HEK293 (cell line): ENCODE results near the gene TOM1.

Source experiments
- BCL11A ChIP-seq: fragments of 450-650 bp; formaldehyde crosslinking; IDR thresholded peaks from 2 replicates; pipeline ENCODE4 v1.5.1; 2016; ENCODE audit warnings: low read depth, missing biosample characterization, missing genetic modification characterization
- BCL6B ChIP-seq: fragments of 450-650 bp; formaldehyde crosslinking; IDR thresholded peaks from 2 replicates; pipeline ENCODE4 v1.5.1; 2017; ENCODE audit warnings: missing biosample characterization, missing genetic modification characterization
- ELK4 ChIP-seq: IDR thresholded peaks from 2 replicates; pipeline ENCODE4 v1.6.1; 2011; ENCODE audit warnings: mild to moderate bottlenecking, low read depth, low read length, borderline replicate concordance
- GFI1B ChIP-seq: fragments of 450-650 bp; formaldehyde crosslinking; IDR thresholded peaks from 2 replicates; pipeline ENCODE4 v1.5.1; 2016; ENCODE audit warnings: missing biosample characterization, missing genetic modification characterization
- GLIS2 ChIP-seq: fragments of 450-650 bp; formaldehyde crosslinking; IDR thresholded peaks from 2 replicates; pipeline ENCODE4 v1.5.1; 2016; ENCODE audit warnings: missing biosample characterization, missing genetic modification characterization
- HOXA7 ChIP-seq: sonication (generic); formaldehyde crosslinking; IDR thresholded peaks from 2 replicates; pipeline ENCODE4 v1.8.1; 2022; ENCODE audit warnings: missing genetic modification reagents, borderline replicate concordance
- HOXC10 ChIP-seq: sonication (generic); formaldehyde crosslinking; IDR thresholded peaks from 2 replicates; pipeline ENCODE4 v1.8.1; 2023; ENCODE audit warnings: mild to moderate bottlenecking, missing genetic modification reagents
- KLF10 ChIP-seq: fragments of 450-650 bp; IDR thresholded peaks from 2 replicates; pipeline ENCODE4 v1.5.1; 2018; ENCODE audit warnings: missing biosample characterization, mild to moderate bottlenecking, missing genetic modification characterization
- MYNN ChIP-seq: fragments of 450-650 bp; formaldehyde crosslinking; IDR thresholded peaks from 2 replicates; pipeline ENCODE4 v1.5.1; 2016; ENCODE audit warnings: missing biosample characterization, missing genetic modification characterization, borderline replicate concordance
- OSR2 ChIP-seq: fragments of 450-650 bp; formaldehyde crosslinking; IDR thresholded peaks from 2 replicates; pipeline ENCODE4 v1.5.1; 2016; ENCODE audit warnings: missing biosample characterization, missing genetic modification characterization
- SP7 ChIP-seq: fragments of 450-650 bp; formaldehyde crosslinking; IDR thresholded peaks from 2 replicates; pipeline ENCODE4 v1.5.1; 2016; ENCODE audit warnings: missing biosample characterization, missing genetic modification characterization
- ZBTB21 ChIP-seq: fragments of 450-650 bp; formaldehyde crosslinking; IDR thresholded peaks from 2 replicates; pipeline ENCODE4 v1.5.1; 2017; ENCODE audit warnings: missing biosample characterization, missing genetic modification characterization
- ZBTB7A ChIP-seq: fragments of 450-650 bp; formaldehyde crosslinking; IDR thresholded peaks from 2 replicates; pipeline ENCODE4 v1.5.1; 2016; ENCODE audit warnings: low read depth, missing biosample characterization, missing genetic modification characterization
- ZEB2 ChIP-seq: fragments of 450-650 bp; formaldehyde crosslinking; IDR thresholded peaks from 2 replicates; pipeline ENCODE4 v1.5.1; 2016; ENCODE audit warnings: missing biosample characterization, missing genetic modification characterization
- ZNF114 ChIP-seq: fragments of 450-650 bp; formaldehyde crosslinking; IDR thresholded peaks from 2 replicates; pipeline ENCODE4 v1.5.0; 2017; ENCODE audit warnings: missing biosample characterization, missing genetic modification characterization
- ZNF175 ChIP-seq: fragments of 450-650 bp; formaldehyde crosslinking; IDR thresholded peaks from 2 replicates; pipeline ENCODE4 v1.5.1; 2016; ENCODE audit warnings: missing biosample characterization, missing genetic modification characterization
- ZNF324 ChIP-seq: fragments of 450-650 bp; formaldehyde crosslinking; IDR thresholded peaks from 2 replicates; pipeline ENCODE4 v1.5.1; 2016; ENCODE audit warnings: missing biosample characterization, missing genetic modification characterization
- ZNF341 ChIP-seq: fragments of 450-650 bp; formaldehyde crosslinking; IDR thresholded peaks from 2 replicates; pipeline ENCODE4; 2016; ENCODE audit warnings: low read depth, missing biosample characterization, missing genetic modification characterization
- ZNF416 ChIP-seq: fragments of 450-650 bp; formaldehyde crosslinking; IDR thresholded peaks from 2 replicates; pipeline ENCODE4 v1.5.1; 2016; ENCODE audit warnings: missing biosample characterization, missing genetic modification characterization
- ZNF510 ChIP-seq: fragments of 450-650 bp; formaldehyde crosslinking; IDR thresholded peaks from 2 replicates; pipeline ENCODE4 v1.5.1; 2018; ENCODE audit warnings: mild to moderate bottlenecking, missing genetic modification characterization, missing biosample characterization; ENCODE audit not compliant: insufficient replicate concordance
- ZNF560 ChIP-seq: fragments of 450-650 bp; formaldehyde crosslinking; IDR thresholded peaks from 2 replicates; pipeline ENCODE4 v1.5.1; 2017; ENCODE audit warnings: missing biosample characterization, missing genetic modification characterization, borderline replicate concordance
- ZNF561 ChIP-seq: fragments of 450-650 bp; IDR thresholded peaks from 2 replicates; pipeline ENCODE4 v1.5.1; 2018; ENCODE audit warnings: missing biosample characterization, missing genetic modification characterization, borderline replicate concordance
- ZNF571 ChIP-seq: fragments of 450-650 bp; formaldehyde crosslinking; IDR thresholded peaks from 2 replicates; pipeline ENCODE4 v1.5.0; 2017; ENCODE audit warnings: missing biosample characterization, missing genetic modification characterization
- ZNF629 ChIP-seq: fragments of 450-650 bp; formaldehyde crosslinking; IDR thresholded peaks from 2 replicates; pipeline ENCODE4 v1.5.1; 2017; ENCODE audit warnings: missing biosample characterization, missing genetic modification characterization
- ZNF639 ChIP-seq: fragments of 450-650 bp; formaldehyde crosslinking; IDR thresholded peaks from 2 replicates; pipeline ENCODE4 v1.5.1; 2016; ENCODE audit warnings: missing biosample characterization, missing genetic modification characterization
- ZNF777 ChIP-seq: fragments of 450-650 bp; formaldehyde crosslinking; IDR thresholded peaks from 2 replicates; pipeline ENCODE4 v1.5.1; 2017; ENCODE audit warnings: missing biosample characterization, missing genetic modification characterization, borderline replicate concordance
- ZSCAN5A ChIP-seq: fragments of 450-650 bp; formaldehyde crosslinking; IDR thresholded peaks from 2 replicates; pipeline ENCODE4 v1.5.1; 2016; ENCODE audit warnings: missing biosample characterization, missing genetic modification characterization
- ZXDB ChIP-seq: fragments of 450-650 bp; formaldehyde crosslinking; IDR thresholded peaks from 2 replicates; pipeline ENCODE4 v1.5.1; 2016; ENCODE audit warnings: missing biosample characterization, missing genetic modification characterization
- TF ChIP-seq, protein P1 (sequence below): fragments of 450-650 bp; formaldehyde crosslinking; IDR thresholded peaks from 2 replicates; pipeline ENCODE4 v1.5.1; 2016; ENCODE audit warnings: missing biosample characterization, missing genetic modification characterization
- TF ChIP-seq, protein P2 (sequence below): fragments of 450-650 bp; formaldehyde crosslinking; IDR thresholded peaks from 2 replicates; pipeline ENCODE4 v1.5.1; 2016; ENCODE audit warnings: missing biosample characterization, missing genetic modification characterization

Gene TOM1

GRCh38 chr22:35376728-35377472 is 77.2 kb downstream of the TOM1 start (continued):
- TF ChIP-seq, protein P1, sequence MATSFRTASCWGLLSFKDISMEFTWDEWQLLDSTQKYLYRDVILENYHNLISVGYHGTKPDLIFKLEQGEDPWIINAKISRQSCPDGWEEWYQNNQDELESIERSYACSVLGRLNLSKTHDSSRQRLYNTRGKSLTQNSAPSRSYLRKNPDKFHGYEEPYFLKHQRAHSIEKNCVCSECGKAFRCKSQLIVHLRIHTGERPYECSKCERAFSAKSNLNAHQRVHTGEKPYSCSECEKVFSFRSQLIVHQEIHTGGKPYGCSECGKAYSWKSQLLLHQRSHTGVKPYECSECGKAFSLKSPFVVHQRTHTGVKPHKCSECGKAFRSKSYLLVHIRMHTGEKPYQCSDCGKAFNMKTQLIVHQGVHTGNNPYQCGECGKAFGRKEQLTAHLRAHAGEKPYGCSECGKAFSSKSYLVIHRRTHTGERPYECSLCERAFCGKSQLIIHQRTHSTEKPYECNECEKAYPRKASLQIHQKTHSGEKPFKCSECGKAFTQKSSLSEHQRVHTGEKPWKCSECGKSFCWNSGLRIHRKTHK (tag by site-specific recombination), result no peak
- TF ChIP-seq ZNF571 (tag by site-specific recombination), result no peak
- TF ChIP-seq, protein P2, sequence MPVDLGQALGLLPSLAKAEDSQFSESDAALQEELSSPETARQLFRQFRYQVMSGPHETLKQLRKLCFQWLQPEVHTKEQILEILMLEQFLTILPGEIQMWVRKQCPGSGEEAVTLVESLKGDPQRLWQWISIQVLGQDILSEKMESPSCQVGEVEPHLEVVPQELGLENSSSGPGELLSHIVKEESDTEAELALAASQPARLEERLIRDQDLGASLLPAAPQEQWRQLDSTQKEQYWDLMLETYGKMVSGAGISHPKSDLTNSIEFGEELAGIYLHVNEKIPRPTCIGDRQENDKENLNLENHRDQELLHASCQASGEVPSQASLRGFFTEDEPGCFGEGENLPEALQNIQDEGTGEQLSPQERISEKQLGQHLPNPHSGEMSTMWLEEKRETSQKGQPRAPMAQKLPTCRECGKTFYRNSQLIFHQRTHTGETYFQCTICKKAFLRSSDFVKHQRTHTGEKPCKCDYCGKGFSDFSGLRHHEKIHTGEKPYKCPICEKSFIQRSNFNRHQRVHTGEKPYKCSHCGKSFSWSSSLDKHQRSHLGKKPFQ (tag by site-specific recombination), result no peak
- TF ChIP-seq ZNF639, result peak; percentile 67; the same call in 1 of the 2 replicates
- TF ChIP-seq BCL6B (tag by site-specific recombination), result peak; percentile 29; the same call in 1 of the 2 replicates
- peak; percentile 16; the same call in 1 of the 2 replicates for TF ChIP-seq ZNF341 (tag by site-specific recombination)
- peak; percentile 57; the same call in 1 of the 2 replicates for TF ChIP-seq ZXDB (tag by site-specific recombination)
- TF ChIP-seq ZSCAN5A (tag by site-specific recombination), result peak; percentile 68; the same call in 1 of the 2 replicates
- no peak for TF ChIP-seq ZNF114 (tag by site-specific recombination)
- TF ChIP-seq ZNF175, result no peak
- peak; percentile 67; the same call in 1 of the 2 replicates for TF ChIP-seq ZEB2 (tag by site-specific recombination)
- TF ChIP-seq ZNF629 (tag by site-specific recombination), result peak; percentile 80
- TF ChIP-seq MYNN, result no peak
- TF ChIP-seq HOXC10 (CRISPR knock-in tag), result no peak
- TF ChIP-seq ELK4, result no peak
- TF ChIP-seq HOXA7 (CRISPR knock-in tag), result no peak
- TF ChIP-seq ZNF416 (tag by site-specific recombination), result no peak
- TF ChIP-seq KLF10 (tag by site-specific recombination), result peak; percentile 78
- peak; percentile 63 for TF ChIP-seq ZBTB21
- 0 out of 2 replicates have a peak, but pooled peaks have one; percentile 28 for TF ChIP-seq GFI1B (tag by site-specific recombination)
- peak; percentile 86; the same call in 1 of the 2 replicates for TF ChIP-seq ZNF561
- TF ChIP-seq OSR2 (tag by site-specific recombination), result no peak
- TF ChIP-seq ZNF777 (tag by site-specific recombination), result no peak
- TF ChIP-seq GLIS2 (tag by site-specific recombination), result peak; percentile 74
- TF ChIP-seq BCL11A (tag by site-specific recombination), result peak; percentile 79; the same call in 1 of the 2 replicates
- TF ChIP-seq ZNF324 (tag by site-specific recombination), result peak; percentile 90; the same call in 1 of the 2 replicates
- no peak for TF ChIP-seq ZNF510 (tag by site-specific recombination)
- TF ChIP-seq ZBTB7A (tag by site-specific recombination), result no peak
- peak; percentile 86 for TF ChIP-seq SP7
- no peak for TF ChIP-seq ZNF560 (tag by site-specific recombination)
